Tibial artery (tissue), 4 donors: Measurements from ENCODE around the gene WDR54.
"Not testable (repeated sequence)": the region's sequence is repeated elsewhere in the genome, so short reads cannot be mapped to it uniquely, and the experiment has no call there.

Source experiments
- DNase-seq, 2 donors: peaks; one replicate each; pipeline ENCODE4 v3.0.0-alpha.2; 2019
- H3K27ac ChIP-seq, 2 donors: fragments of 200-600 bp; sonication (generic) in 1 of 2; 1 replicate in 1 of 2; 2 replicates in 1 of 2; pipeline ENCODE4 v1.5.1; 2018 to 2019; ENCODE audit warnings: mild to moderate bottlenecking in 1 of 2
- H3K27me3 ChIP-seq, 2 donors: fragments of 200-600 bp; sonication (generic) in 1 of 2; one replicate each; pipeline versions ENCODE4 v1.5.1 to v1.6.0; 2016 to 2019
- H3K36me3 ChIP-seq, 3 donors: fragments of 200-600 bp; sonication (generic) in 2 of 3; one replicate each; pipeline ENCODE4 v1.5.1; 2016 to 2019; ENCODE audit warnings: mild to moderate bottlenecking in 2 of 3
- H3K4me1 ChIP-seq, 4 donors: fragments of 200-600 bp; sonication (generic) in 2 of 4; 1 replicate in 3 of 4; 2 replicates in 1 of 4; pipeline ENCODE4 v1.5.1; 2016 to 2019
- H3K4me3 ChIP-seq, 2 donors: fragments of 200-600 bp; sonication (generic) in 1 of 2; 1 replicate in 1 of 2; 2 replicates in 1 of 2; pipeline ENCODE4 v1.5.1; 2018 to 2019; ENCODE audit warnings: mild to moderate bottlenecking in 2 of 2
- H3K9me3 ChIP-seq, 3 donors: fragments of 200-600 bp; sonication (generic) in 1 of 3; one replicate each; pipeline ENCODE4 v1.5.1; 2016 to 2019
- CTCF ChIP-seq, 2 experiments: fragments of 200-600 bp in 1 of 2; fragments of 450-650 bp in 1 of 2; IDR thresholded peaks; one replicate each; pipeline ENCODE4 v1.5.1; 2017 to 2019; ENCODE audit warnings: antibody characterized with exemption in 2 of 2, mild to moderate bottlenecking in 1 of 2, moderate library complexity in 1 of 2
- intact Hi-C: fragments of 100-400 bp; cut with DNase I; formaldehyde crosslinking; loops from one replicate; pipeline ENCODE4 v1.15.0; 2023; ENCODE audit warnings: low total_unique reads

Gene WDR54

GRCh38 chr2:74418312-74418711, 3.2 kb upstream of the WDR54 start:
- Histone ChIP-seq H3K9me3 (no peaks in the 10 kb centered on the region), H3K27me3 (no peaks in the 10 kb centered on the region), H3K4me3 (no peak overlapping the region), H3K4me1 (peaks cover 0 to 43% (median 24%) of the 10 kb centered on the region in 4 donors), H3K36me3 (no peaks in the 10 kb centered on the region), H3K27ac (peak overlapping the region in 1 of 2 donors; percentile 14)
- intact Hi-C loops = no loop called here
- TF ChIP-seq CTCF (IDR thresholded peaks at IDR 0.05) = no peak
- DNase-seq = no peak

- Histone ChIP-seq H3K4me1 (peaks cover 0 to 38% (median 24%) of the 10 kb centered on the region in 4 donors), H3K27me3 (no peaks in the 10 kb centered on the region), H3K9me3 (no peaks in the 10 kb centered on the region), H3K27ac (no peak overlapping the region), H3K36me3 (no peaks in the 10 kb centered on the region), H3K4me3 (no peak overlapping the region)
- no peak for TF ChIP-seq CTCF (IDR thresholded peaks at IDR 0.05)
- no peak for DNase-seq
- intact Hi-C loops = no loop called here
Observed at GRCh38 chr2:74419345-74419744, 2.2 kb upstream of the WDR54 start.

- TF ChIP-seq CTCF (IDR thresholded peaks at IDR 0.05) = no peak
- H3K4me3 ChIP-seq = no peak overlapping the region
- peaks cover 0 to under 1% (median 0%) of the 10 kb centered on the region in 3 donors for H3K36me3 ChIP-seq
- DNase-seq = no peak
- peaks cover 0 to 32% (median 19%) of the 10 kb centered on the region in 4 donors for H3K4me1 ChIP-seq
- intact Hi-C loops = no loop called here
- H3K27me3 ChIP-seq = no peaks in the 10 kb centered on the region
- no peak overlapping the region for H3K27ac ChIP-seq
- H3K9me3 ChIP-seq = no peaks in the 10 kb centered on the region
Observed at GRCh38 chr2:74420006-74420405, 1.5 kb upstream of the WDR54 start.

- peaks cover 0 to 26% (median 14%) of the 10 kb centered on the region in 4 donors for H3K4me1 ChIP-seq
- peak overlapping the region in 1 of 2 donors; percentile 66 for H3K27ac ChIP-seq
- DNase-seq, intact Hi-C loops, H3K27me3 ChIP-seq, H3K9me3 ChIP-seq, H3K36me3 ChIP-seq: not testable (repeated sequence)
- H3K4me3 ChIP-seq = peak overlapping the region; percentile 57 to 78
Observed at GRCh38 chr2:74420443-74421103, 957 bp upstream of the WDR54 start.

GRCh38 chr2:74423231-74424095, 1.9 kb downstream of the WDR54 start:
- H3K9me3 ChIP-seq = no peaks in the 10 kb centered on the region
- peaks cover 0 to 17% (median 10%) of the 10 kb centered on the region in 4 donors for H3K4me1 ChIP-seq
- peaks cover 0 to 35% (median 24%) of the 10 kb centered on the region in 3 donors for H3K36me3 ChIP-seq
- H3K4me3 ChIP-seq = no peak overlapping the region
- no peak overlapping the region for H3K27ac ChIP-seq
- DNase-seq = no peak
- intact Hi-C loops = no loop called here
- no peak for TF ChIP-seq CTCF (IDR thresholded peaks at IDR 0.05)
- no peaks in the 10 kb centered on the region for H3K27me3 ChIP-seq
